ENCODE data around the gene CGB8.

The CGB8 gene

GRCh38 chr19:49016067-49016839, 32.7 kb downstream of the CGB8 start:
- DNase-seq (ENCODE audit: extremely low read depth, low read depth) = no peak
- TF ChIP-seq CTCF (IDR thresholded peaks at IDR 0.05; ENCODE audit: low read depth, low read length, missing control alignments) = no peak
- H3K4me3 ChIP-seq (replicated peaks; ENCODE audit: low read depth, low read length) = no peak overlapping the region

GRCh38 chr19:49014870-49015255, 34.0 kb downstream of the CGB8 start:
- H3K4me3 ChIP-seq (replicated peaks; ENCODE audit: low read depth, low read length) = no peak overlapping the region
- no peak for TF ChIP-seq CTCF (IDR thresholded peaks at IDR 0.05; ENCODE audit: low read depth, low read length, missing control alignments)
- no peak for DNase-seq (ENCODE audit: extremely low read depth, low read depth)

GRCh38 chr19:49014123-49014869, 34.6 kb downstream of the CGB8 start:
- no peak for TF ChIP-seq CTCF (IDR thresholded peaks at IDR 0.05; ENCODE audit: low read depth, low read length, missing control alignments)
- no peak overlapping the region for H3K4me3 ChIP-seq (replicated peaks; ENCODE audit: low read depth, low read length)
- DNase-seq (ENCODE audit: extremely low read depth, low read depth) = no peak

GRCh38 chr19:49011194-49011593, 37.7 kb downstream of the CGB8 start:
- H3K4me3 ChIP-seq (replicated peaks; ENCODE audit: low read depth, low read length) = no peak overlapping the region
- DNase-seq (ENCODE audit: extremely low read depth, low read depth) = no peak
- no peak for TF ChIP-seq CTCF (IDR thresholded peaks at IDR 0.05; ENCODE audit: low read depth, low read length, missing control alignments)

GRCh38 chr19:49010453-49010852, 38.5 kb downstream of the CGB8 start:
- H3K4me3 ChIP-seq (replicated peaks; ENCODE audit: low read depth, low read length) = no peak overlapping the region
- DNase-seq (ENCODE audit: extremely low read depth, low read depth) = no peak
- TF ChIP-seq CTCF (IDR thresholded peaks at IDR 0.05; ENCODE audit: low read depth, low read length, missing control alignments) = no peak

- no peak overlapping the region for H3K4me3 ChIP-seq (replicated peaks; ENCODE audit: low read depth, low read length)
- TF ChIP-seq CTCF (IDR thresholded peaks at IDR 0.05; ENCODE audit: low read depth, low read length, missing control alignments) = no peak
- no peak for DNase-seq (ENCODE audit: extremely low read depth, low read depth)
Measured at GRCh38 chr19:49009828-49010227, 39.1 kb downstream of the CGB8 start.
